NT2/D1 (cell line): ENCODE measurements around the gene KCNH2.

ENCODE experiments used
- YY1 ChIP-seq: IDR thresholded peaks from 2 replicates; pipeline ENCODE4 v1.6.1; 2011; ENCODE audit not compliant: insufficient read length, insufficient read depth
- ZNF274 ChIP-seq: IDR thresholded peaks from 2 replicates; pipeline ENCODE4 v1.6.1; 2011; ENCODE audit warnings: mild to moderate bottlenecking, low read depth, low read length

DNA sequence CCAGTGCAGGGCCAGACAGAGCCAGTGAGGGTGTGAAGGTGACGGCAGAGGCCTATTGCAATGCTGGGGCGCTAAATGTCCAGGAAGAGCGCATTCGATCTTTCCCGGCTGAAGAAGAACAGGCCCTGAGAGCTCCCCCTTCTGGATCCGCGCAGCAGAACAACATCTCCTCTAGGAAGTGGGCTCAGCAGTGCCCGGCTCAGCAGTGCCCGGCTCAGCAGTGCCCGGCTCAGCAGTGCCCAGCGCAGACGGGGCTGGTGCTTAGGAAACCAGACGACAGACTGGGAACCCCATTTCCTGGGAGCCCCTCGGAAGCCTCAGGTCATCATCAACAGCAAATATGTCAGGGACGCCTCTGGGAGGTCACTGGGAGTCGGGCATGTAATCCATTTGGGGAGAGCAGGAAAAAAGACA lies 8.0 kb upstream of the KCNH2 start:
- no peak for TF ChIP-seq YY1
- TF ChIP-seq ZNF274 = no peak
